Osteoblast (primary cell): Measurements from ENCODE around the gene SCN2B. TPM values are rescaled to one million over a fixed set of nuclear protein-coding genes. Genes with fewer than 3 reads are reported as not detected.

ENCODE experiments used
- DNase-seq: peaks from one replicate; pipeline ENCODE4 v3.0.0; 2011; ENCODE audit warnings: low spot score, mixed read lengths; ENCODE audit not compliant: insufficient read length; ENCODE audit errors: missing footprints
- H2AFZ ChIP-seq: 2 replicates; pipeline ENCODE4 v1.6.0; 2011; ENCODE audit warnings: mild to moderate bottlenecking, low read length
- H3K27ac ChIP-seq: 2 replicates; pipeline ENCODE4 v1.5.1; 2011; ENCODE audit warnings: mild to moderate bottlenecking, low read depth, low read length, moderate library complexity
- H3K27me3 ChIP-seq: 2 replicates; pipeline ENCODE4 v1.6.0; 2012; ENCODE audit warnings: mild to moderate bottlenecking, control low read depth, inconsistent platforms, low read length, moderate library complexity; ENCODE audit not compliant: insufficient read depth
- H3K36me3 ChIP-seq: 2 replicates; pipeline ENCODE4 v1.5.1; 2011; ENCODE audit warnings: mild to moderate bottlenecking, low read length, control low read depth, moderate library complexity; ENCODE audit not compliant: insufficient read depth
- H3K4me1 ChIP-seq: 2 replicates; pipeline ENCODE4 v1.5.1; 2011; ENCODE audit warnings: mild to moderate bottlenecking, low read length, control low read depth, moderate library complexity; ENCODE audit not compliant: insufficient read depth
- H3K4me2 ChIP-seq: 2 replicates; pipeline ENCODE4 v1.6.0; 2011; ENCODE audit warnings: mild to moderate bottlenecking, low read length; ENCODE audit not compliant: insufficient read depth
- H3K4me3 ChIP-seq: fragments of 200-600 bp; sonication (generic); 3 replicates; pipeline ENCODE4 v1.5.1; 2012; ENCODE audit warnings: mild to moderate bottlenecking, low read length, inconsistent platforms; ENCODE audit not compliant: insufficient read depth
- H3K79me2 ChIP-seq: 2 replicates; pipeline ENCODE4 v1.6.0; 2012; ENCODE audit warnings: mild to moderate bottlenecking, low read length, control low read depth, inconsistent platforms; ENCODE audit not compliant: insufficient read depth
- H3K9me3 ChIP-seq: 2 replicates; pipeline ENCODE4 v1.5.1; 2011; ENCODE audit warnings: low read depth, low read length, control low read depth
- H4K20me1 ChIP-seq: 2 replicates; pipeline ENCODE4 v1.6.0; 2012; ENCODE audit warnings: mild to moderate bottlenecking, low read length, control low read depth; ENCODE audit not compliant: insufficient read depth
- total RNA-seq: library from RNA; depleted of rRNA; stranded (reverse); fragments of >200 nt; gene quantifications from 2 replicates; pipeline ENCODE4 v1.2.3, GENCODE V29; 2012
- TF ChIP-seq, protein P1 (sequence below): IDR thresholded peaks from 2 replicates; pipeline ENCODE4 v1.5.1; 2011; ENCODE audit warnings: mild to moderate bottlenecking, low read depth, low read length, moderate library complexity; ENCODE audit errors: extremely low read depth

The SCN2B gene
- total RNA-seq, 1 donor = not detected

DNA sequence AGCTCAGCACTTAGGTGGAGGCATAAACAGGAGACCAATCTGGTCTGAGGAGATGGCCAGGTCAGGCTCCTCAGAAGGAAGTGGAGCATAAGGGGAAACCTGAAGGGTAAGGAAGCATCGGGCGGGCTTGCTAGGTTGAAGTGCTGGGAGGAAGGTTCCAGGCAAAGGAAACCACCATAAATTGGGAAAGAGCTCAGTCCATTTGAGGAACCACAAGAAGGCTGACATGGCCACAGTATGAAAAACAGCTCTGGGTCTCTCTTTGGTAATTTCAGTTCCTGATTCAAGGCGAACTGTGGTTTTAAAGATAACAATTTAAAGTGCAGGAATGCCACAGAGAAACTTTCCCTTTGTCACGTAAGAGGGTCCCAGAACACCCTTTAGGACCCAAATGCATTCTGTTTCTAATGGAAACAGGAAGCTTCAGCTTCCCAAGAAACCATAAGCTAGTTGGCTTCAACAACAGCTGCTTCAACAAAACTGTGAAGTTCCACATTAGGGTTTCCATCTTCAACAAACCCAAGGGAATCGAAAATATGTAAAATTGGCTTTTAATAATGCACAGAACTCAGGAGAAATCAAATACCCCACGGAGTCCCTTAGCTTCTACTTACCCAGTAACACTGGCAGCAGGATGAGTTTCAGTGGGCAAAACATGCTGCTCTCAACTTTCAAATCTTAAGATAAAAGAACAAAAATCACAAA, 37.9 kb upstream of the SCN2B start:
- TF ChIP-seq, protein P1, sequence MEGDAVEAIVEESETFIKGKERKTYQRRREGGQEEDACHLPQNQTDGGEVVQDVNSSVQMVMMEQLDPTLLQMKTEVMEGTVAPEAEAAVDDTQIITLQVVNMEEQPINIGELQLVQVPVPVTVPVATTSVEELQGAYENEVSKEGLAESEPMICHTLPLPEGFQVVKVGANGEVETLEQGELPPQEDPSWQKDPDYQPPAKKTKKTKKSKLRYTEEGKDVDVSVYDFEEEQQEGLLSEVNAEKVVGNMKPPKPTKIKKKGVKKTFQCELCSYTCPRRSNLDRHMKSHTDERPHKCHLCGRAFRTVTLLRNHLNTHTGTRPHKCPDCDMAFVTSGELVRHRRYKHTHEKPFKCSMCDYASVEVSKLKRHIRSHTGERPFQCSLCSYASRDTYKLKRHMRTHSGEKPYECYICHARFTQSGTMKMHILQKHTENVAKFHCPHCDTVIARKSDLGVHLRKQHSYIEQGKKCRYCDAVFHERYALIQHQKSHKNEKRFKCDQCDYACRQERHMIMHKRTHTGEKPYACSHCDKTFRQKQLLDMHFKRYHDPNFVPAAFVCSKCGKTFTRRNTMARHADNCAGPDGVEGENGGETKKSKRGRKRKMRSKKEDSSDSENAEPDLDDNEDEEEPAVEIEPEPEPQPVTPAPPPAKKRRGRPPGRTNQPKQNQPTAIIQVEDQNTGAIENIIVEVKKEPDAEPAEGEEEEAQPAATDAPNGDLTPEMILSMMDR = no peak
- Histone ChIP-seq H3K27me3 (peaks cover 44% of the 10 kb centered on the region), H2AFZ (no peak overlapping the region)

DNA sequence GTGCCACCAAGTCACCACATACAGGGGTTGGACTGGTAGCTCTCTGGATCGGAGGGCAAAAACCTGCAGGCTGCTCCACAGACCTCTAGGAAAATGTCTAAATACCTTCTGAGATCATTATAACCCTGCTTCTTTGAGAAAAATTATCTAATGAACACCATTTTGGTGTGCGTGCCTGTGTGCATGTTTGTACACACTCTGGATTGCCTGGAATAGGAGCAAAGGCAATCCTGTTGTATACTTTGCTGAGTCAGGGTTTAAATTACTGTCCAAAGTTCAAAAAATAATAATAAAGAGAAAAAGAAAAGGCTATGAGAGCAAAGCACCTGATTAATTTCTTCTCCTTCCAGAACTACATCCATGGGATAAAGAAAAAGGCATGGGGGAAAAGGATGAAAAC, 37.3 kb upstream of the SCN2B start:
- no peak overlapping the region for H2AFZ ChIP-seq
- no peak overlapping the region for H3K27ac ChIP-seq
- H3K4me1 ChIP-seq = no peaks in the 10 kb centered on the region
- no peaks in the 10 kb centered on the region for H3K79me2 ChIP-seq
- no peak overlapping the region for H3K4me2 ChIP-seq
- no peak for DNase-seq
- no peaks in the 10 kb centered on the region for H4K20me1 ChIP-seq
- TF ChIP-seq, protein P1 = no peak
- no peaks in the 10 kb centered on the region for H3K9me3 ChIP-seq
- H3K36me3 ChIP-seq = no peaks in the 10 kb centered on the region
- H3K4me3 ChIP-seq = no peak overlapping the region
- peaks cover 49% of the 10 kb centered on the region for H3K27me3 ChIP-seq

More for the DNA sequence above, 37.9 kb upstream of the SCN2B start:
- no peaks in the 10 kb centered on the region for H3K4me1 ChIP-seq
- no peak overlapping the region for H3K27ac ChIP-seq
- no peaks in the 10 kb centered on the region for H3K9me3 ChIP-seq
- H3K36me3 ChIP-seq = no peaks in the 10 kb centered on the region
- no peak overlapping the region for H3K4me2 ChIP-seq
- H4K20me1 ChIP-seq = no peaks in the 10 kb centered on the region
- H3K4me3 ChIP-seq = no peak overlapping the region
- H3K79me2 ChIP-seq = no peaks in the 10 kb centered on the region
- DNase-seq = no peak

DNA sequence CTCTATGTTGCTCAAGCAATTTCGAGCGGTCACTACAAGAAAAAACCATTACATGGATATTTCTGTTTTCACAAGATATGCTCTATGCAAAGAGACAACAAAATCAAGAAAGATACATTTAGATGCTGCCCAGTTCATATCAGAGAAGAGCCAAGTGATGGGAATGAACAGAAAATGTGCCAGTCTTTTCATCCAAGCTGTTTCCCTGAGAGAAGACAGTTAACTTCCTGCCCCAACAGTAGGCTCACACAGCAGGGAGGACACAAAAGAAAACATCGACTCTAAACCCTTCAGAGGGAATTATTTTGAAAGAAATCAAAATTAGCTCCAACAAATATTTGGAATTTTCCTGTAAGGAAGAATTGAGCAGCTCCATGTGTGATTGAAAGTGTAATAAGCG, 36.8 kb upstream of the SCN2B start:
- Histone ChIP-seq H3K9me3 (no peaks in the 10 kb centered on the region), H3K27me3 (peaks cover 53% of the 10 kb centered on the region), H3K36me3 (no peaks in the 10 kb centered on the region), H3K4me1 (no peaks in the 10 kb centered on the region), H3K79me2 (no peaks in the 10 kb centered on the region), H3K4me2 (no peak overlapping the region), H3K27ac (no peak overlapping the region), H4K20me1 (no peaks in the 10 kb centered on the region), H2AFZ (no peak overlapping the region), H3K4me3 (no peak overlapping the region)
- no peak for DNase-seq
- TF ChIP-seq, protein P1 = no peak

DNA sequence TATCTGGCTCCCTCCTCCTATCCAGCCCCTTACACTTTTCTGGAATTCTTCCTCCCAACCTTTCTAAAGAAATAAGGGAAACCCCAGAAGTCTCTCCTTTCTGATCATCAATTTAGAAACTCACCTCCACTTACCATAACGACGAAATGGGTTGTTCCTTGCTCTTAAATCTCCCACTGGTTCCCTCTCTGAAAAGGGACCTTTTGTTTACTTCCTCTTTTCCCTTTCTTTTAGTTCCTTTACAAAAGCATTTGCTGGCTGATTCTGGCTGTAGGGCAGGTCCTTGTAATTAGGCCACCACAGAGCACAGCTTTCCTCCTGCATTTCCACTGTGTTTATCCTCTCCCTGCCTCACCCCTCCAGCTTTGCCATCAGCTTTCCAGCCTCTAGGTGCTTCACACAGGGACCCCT, 36.3 kb upstream of the SCN2B start:
- peaks cover 53% of the 10 kb centered on the region for H3K27me3 ChIP-seq

More for the DNA sequence above, 36.3 kb upstream of the SCN2B start:
- no peak overlapping the region for H3K4me2 ChIP-seq
- H4K20me1 ChIP-seq = no peaks in the 10 kb centered on the region
- H3K36me3 ChIP-seq = no peaks in the 10 kb centered on the region
- no peak overlapping the region for H3K27ac ChIP-seq
- H2AFZ ChIP-seq = no peak overlapping the region
- TF ChIP-seq, protein P1 = no peak
- no peaks in the 10 kb centered on the region for H3K9me3 ChIP-seq
- DNase-seq = no peak
- no peaks in the 10 kb centered on the region for H3K4me1 ChIP-seq
- no peak overlapping the region for H3K4me3 ChIP-seq
- no peaks in the 10 kb centered on the region for H3K79me2 ChIP-seq
